OCI-LY3 (cell line): ENCODE measurements around the gene FECH.

Experiments used
- CTCF ChIP-seq: fragments of 200-600, 300-600 bp; sonication (generic); IDR thresholded peaks from 2 replicates; pipeline ENCODE4 v1.5.1; 2014; ENCODE audit warnings: antibody characterized with exemption, low read length, low read depth
- EZH2phosphoT487 ChIP-seq: fragments of 200-600 bp; shearing (Covaris generic); IDR thresholded peaks from 2 replicates; pipeline ENCODE4 v1.6.1; 2018; ENCODE audit warnings: antibody characterized with exemption, mixed run types, low read depth

DNA sequence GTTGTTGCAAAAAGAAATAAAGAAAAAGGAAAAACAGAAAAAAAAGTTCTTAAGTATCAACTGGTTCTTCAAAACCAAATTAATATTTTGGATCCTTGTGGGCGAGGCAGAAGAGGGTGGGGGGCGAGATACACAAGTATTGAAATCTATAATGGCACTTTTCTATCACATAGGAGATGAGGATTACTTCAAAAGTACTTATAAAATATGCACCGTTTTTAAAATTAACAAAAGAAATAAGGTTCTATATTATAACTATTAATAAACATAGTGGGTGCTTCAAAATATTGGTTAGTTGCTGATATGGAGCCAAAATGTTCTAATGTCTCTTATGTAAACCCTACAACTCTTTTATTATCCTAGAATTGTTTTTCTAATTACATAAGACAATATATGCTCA, 2.1 kb downstream of the FECH start:
- TF ChIP-seq CTCF (no peak), EZH2phosphoT487 (no peak)
